K562 (cell line): ENCODE data around the gene EN1. TPM values are rescaled to one million over a fixed set of nuclear protein-coding genes. Genes with fewer than 3 reads are reported as not detected.
A peak's percentile ranks its signal among the peaks of the same experiment; 100 is the strongest.

Source experiments
- SRSF3 ChIP-seq: fragments of 200-400 bp; formaldehyde crosslinking; IDR thresholded peaks from 2 replicates; pipeline ENCODE4 v1.6.1; 2016; ENCODE audit warnings: mild to moderate bottlenecking, low read length, moderate library complexity; ENCODE audit not compliant: insufficient read depth
- polyA plus RNA-seq, 8 experiments: library from polyadenylated mRNA; depleted of rRNA in 4 of 8; stranded (reverse) in 5 of 8; unstranded in 3 of 8; fragments of >200 nt; fragmentation: Nextera tagmentation in 2 of 8; fragmentation: Illumina TruSeq in 1 of 8; extraction: Ambion mirVana in 2 of 8; extraction: Trizol in 1 of 8; gene quantifications; 2 replicates each; pipeline versions ENCODE4 v1.2.1 to v1.2.3, GENCODE V29; 2011 to 2014; ENCODE audit warnings: inconsistent platforms in 1 of 8, missing spikeins in 1 of 8
- total RNA-seq, 7 experiments: library from RNA; depleted of rRNA in 6 of 7; stranded (reverse); fragments of >200 nt in 6 of 7; fragmentation: Illumina TruSeq in 2 of 7; extraction: Trizol in 2 of 7; gene quantifications; 2 replicates each; pipeline versions ENCODE4 v1.2.1 to v1.2.3, GENCODE V29; 2011 to 2021; ENCODE audit warnings: low replicate concordance in 1 of 7
- TF ChIP-seq, protein P1 (sequence below): fragments of 450-650 bp; formaldehyde crosslinking; IDR thresholded peaks from 2 replicates; pipeline ENCODE4 v1.4.0; 2020; ENCODE audit warnings: mild to moderate bottlenecking, moderate library complexity
- TF ChIP-seq, protein P2 (sequence below), 2 experiments: fragments of 450-650 bp; formaldehyde crosslinking in 1 of 2; IDR thresholded peaks; 2 replicates each; pipeline versions ENCODE4 v1.4.0 to v1.6.1; 2014 to 2020; ENCODE audit warnings: mild to moderate bottlenecking in 2 of 2, borderline replicate concordance in 1 of 2, low read depth in 1 of 2

Gene EN1
- total and polyA plus RNA-seq, 9 of the 15 experiments (the other 6 are each of a cell fraction or from before 2014, with no cell fraction given), result 0.06 to 2.0 (median 0.51) TPM

DNA sequence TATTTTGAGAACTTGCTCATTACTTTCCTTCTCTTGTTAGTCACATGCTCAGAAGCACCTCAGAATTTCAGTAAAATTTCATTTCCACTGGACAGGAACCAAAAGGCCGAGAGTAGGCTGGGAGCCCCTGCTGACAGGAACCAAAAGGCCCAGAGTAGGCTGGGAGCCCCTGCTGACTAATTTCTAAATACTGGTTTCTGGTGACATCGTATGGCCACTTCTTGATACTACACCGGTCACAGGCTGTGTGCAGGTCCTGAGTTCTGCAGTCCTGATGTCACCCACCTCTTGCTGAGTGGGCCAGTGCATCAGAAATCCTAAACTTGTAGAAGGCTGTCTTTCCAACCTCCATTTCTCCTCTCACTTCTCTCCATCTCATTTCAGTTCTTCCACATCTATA is 17.7 kb upstream of the EN1 start (continued):
- TF ChIP-seq, protein P1, sequence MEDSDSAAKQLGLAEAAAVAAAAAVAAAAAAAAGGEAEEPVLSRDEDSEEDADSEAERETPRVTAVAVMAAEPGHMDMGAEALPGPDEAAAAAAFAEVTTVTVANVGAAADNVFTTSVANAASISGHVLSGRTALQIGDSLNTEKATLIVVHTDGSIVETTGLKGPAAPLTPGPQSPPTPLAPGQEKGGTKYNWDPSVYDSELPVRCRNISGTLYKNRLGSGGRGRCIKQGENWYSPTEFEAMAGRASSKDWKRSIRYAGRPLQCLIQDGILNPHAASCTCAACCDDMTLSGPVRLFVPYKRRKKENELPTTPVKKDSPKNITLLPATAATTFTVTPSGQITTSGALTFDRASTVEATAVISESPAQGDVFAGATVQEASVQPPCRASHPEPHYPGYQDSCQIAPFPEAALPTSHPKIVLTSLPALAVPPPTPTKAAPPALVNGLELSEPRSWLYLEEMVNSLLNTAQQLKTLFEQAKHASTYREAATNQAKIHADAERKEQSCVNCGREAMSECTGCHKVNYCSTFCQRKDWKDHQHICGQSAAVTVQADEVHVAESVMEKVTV (CRISPR knock-in tag), result peak; percentile 78
- TF ChIP-seq, protein P2, sequence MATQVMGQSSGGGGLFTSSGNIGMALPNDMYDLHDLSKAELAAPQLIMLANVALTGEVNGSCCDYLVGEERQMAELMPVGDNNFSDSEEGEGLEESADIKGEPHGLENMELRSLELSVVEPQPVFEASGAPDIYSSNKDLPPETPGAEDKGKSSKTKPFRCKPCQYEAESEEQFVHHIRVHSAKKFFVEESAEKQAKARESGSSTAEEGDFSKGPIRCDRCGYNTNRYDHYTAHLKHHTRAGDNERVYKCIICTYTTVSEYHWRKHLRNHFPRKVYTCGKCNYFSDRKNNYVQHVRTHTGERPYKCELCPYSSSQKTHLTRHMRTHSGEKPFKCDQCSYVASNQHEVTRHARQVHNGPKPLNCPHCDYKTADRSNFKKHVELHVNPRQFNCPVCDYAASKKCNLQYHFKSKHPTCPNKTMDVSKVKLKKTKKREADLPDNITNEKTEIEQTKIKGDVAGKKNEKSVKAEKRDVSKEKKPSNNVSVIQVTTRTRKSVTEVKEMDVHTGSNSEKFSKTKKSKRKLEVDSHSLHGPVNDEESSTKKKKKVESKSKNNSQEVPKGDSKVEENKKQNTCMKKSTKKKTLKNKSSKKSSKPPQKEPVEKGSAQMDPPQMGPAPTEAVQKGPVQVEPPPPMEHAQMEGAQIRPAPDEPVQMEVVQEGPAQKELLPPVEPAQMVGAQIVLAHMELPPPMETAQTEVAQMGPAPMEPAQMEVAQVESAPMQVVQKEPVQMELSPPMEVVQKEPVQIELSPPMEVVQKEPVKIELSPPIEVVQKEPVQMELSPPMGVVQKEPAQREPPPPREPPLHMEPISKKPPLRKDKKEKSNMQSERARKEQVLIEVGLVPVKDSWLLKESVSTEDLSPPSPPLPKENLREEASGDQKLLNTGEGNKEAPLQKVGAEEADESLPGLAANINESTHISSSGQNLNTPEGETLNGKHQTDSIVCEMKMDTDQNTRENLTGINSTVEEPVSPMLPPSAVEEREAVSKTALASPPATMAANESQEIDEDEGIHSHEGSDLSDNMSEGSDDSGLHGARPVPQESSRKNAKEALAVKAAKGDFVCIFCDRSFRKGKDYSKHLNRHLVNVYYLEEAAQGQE (IDR thresholded peaks at IDR 0.05; ENCODE audit: borderline replicate concordance), result peak; percentile 64; the same call in 1 of the 2 replicates
- TF ChIP-seq, protein P2 (CRISPR knock-in tag; IDR thresholded peaks at IDR 0.05; ENCODE audit: low read depth), result no peak
- no peak for TF ChIP-seq SRSF3
